Right lobe of liver (tissue), 4 donors: ENCODE measurements around the gene HSD17B8.

Experiments
- POLR2A ChIP-seq: fragments of 450-650 bp; IDR thresholded peaks from one replicate; pipeline ENCODE4 v1.6.1; 2017; ENCODE audit warnings: antibody characterized with exemption, mild to moderate bottlenecking
- TF ChIP-seq, protein P1 (sequence below), 4 donors: fragments of 200-600 bp in 3 of 4; fragments of 450-650 bp in 1 of 4; IDR thresholded peaks; one replicate each; pipeline versions ENCODE4 v1.5.1 to v1.8.0; 2016 to 2022; ENCODE audit warnings: antibody characterized with exemption in 4 of 4, mild to moderate bottlenecking in 2 of 4
- donor health status: DM: no; HTN: no; CAD: no.
- donor health status: DM: no; HTN: no; CAD: no.
- donor health status: DM: no; HTN: yes; CAD: no.

GRCh38 chr6:33169291-33170175 is 34.9 kb upstream of the HSD17B8 start:
- no peak for TF ChIP-seq POLR2A
- TF ChIP-seq, protein P1, sequence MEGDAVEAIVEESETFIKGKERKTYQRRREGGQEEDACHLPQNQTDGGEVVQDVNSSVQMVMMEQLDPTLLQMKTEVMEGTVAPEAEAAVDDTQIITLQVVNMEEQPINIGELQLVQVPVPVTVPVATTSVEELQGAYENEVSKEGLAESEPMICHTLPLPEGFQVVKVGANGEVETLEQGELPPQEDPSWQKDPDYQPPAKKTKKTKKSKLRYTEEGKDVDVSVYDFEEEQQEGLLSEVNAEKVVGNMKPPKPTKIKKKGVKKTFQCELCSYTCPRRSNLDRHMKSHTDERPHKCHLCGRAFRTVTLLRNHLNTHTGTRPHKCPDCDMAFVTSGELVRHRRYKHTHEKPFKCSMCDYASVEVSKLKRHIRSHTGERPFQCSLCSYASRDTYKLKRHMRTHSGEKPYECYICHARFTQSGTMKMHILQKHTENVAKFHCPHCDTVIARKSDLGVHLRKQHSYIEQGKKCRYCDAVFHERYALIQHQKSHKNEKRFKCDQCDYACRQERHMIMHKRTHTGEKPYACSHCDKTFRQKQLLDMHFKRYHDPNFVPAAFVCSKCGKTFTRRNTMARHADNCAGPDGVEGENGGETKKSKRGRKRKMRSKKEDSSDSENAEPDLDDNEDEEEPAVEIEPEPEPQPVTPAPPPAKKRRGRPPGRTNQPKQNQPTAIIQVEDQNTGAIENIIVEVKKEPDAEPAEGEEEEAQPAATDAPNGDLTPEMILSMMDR (IDR thresholded peaks at IDR 0.05), result no peak
